SU-DHL-6 (cell line): ENCODE results near the gene RAB37.

Experiments
- H2AFZ ChIP-seq: fragments of 200-600 bp; sonication (generic); 2 replicates; pipeline ENCODE4 v1.6.1; 2014; ENCODE audit warnings: low read depth, mild to moderate bottlenecking, moderate library complexity, mixed read lengths, antibody characterized with exemption, low read length; ENCODE audit not compliant: severe bottlenecking
- H3F3A ChIP-seq: fragments of 200-600 bp; shearing (Covaris generic); 2 replicates; pipeline ENCODE4 v1.6.0; 2016; ENCODE audit warnings: antibody characterized with exemption, mild to moderate bottlenecking; ENCODE audit not compliant: insufficient read depth
- H3K27ac ChIP-seq: fragments of 200-600 bp; sonication (generic); 2 replicates; pipeline ENCODE4 v1.5.1; 2016; ENCODE audit warnings: low read depth, mild to moderate bottlenecking, low read length, moderate library complexity, mixed read lengths
- H3K27me3 ChIP-seq: fragments of 200-600 bp; sonication (generic), shearing (Covaris generic); 2 replicates; pipeline ENCODE4 v1.6.0; 2014; ENCODE audit warnings: mild to moderate bottlenecking, low read length
- H3K36me3 ChIP-seq: fragments of 200-600 bp; sonication (generic); 2 replicates; pipeline ENCODE4 v1.6.1; 2014; ENCODE audit warnings: mild to moderate bottlenecking, low read length, mixed read lengths
- H3K4me2 ChIP-seq: fragments of 300-600, 200-600 bp; shearing (Covaris generic), sonication (generic); 2 replicates; pipeline ENCODE4 v1.6.0; 2014; ENCODE audit warnings: low read length, low read depth, mild to moderate bottlenecking; ENCODE audit not compliant: poor library complexity, severe bottlenecking
- H3K4me3 ChIP-seq: fragments of 200-600 bp; sonication (generic); 2 replicates; pipeline ENCODE4 v1.5.1; 2014; ENCODE audit warnings: antibody characterized with exemption, low read length, mild to moderate bottlenecking, mixed read lengths; ENCODE audit not compliant: insufficient read depth, poor library complexity, severe bottlenecking
- H3K79me2 ChIP-seq: fragments of 200-600 bp; sonication (generic); 2 replicates; pipeline ENCODE4 v1.6.1; 2014; ENCODE audit warnings: mild to moderate bottlenecking, low read length, moderate library complexity; ENCODE audit not compliant: insufficient read depth
- H3K9ac ChIP-seq: fragments of 200-600 bp; sonication (generic); 2 replicates; pipeline ENCODE4 v1.7.0; 2014; ENCODE audit warnings: mild to moderate bottlenecking, low read length
- H3K9me2 ChIP-seq: fragments of 200-600 bp; sonication (generic); replicated peaks from 2 replicates; pipeline ENCODE4 v1.6.1; 2014; ENCODE audit warnings: low read length; ENCODE audit not compliant: insufficient read depth
- H3K9me3 ChIP-seq: fragments of 200-600 bp; sonication (generic); 2 replicates; pipeline ENCODE4 v1.6.1; 2014; ENCODE audit warnings: low read length, mixed read lengths; ENCODE audit not compliant: insufficient read depth
- H4K20me1 ChIP-seq: fragments of 200-600 bp; sonication (generic); 2 replicates; pipeline ENCODE4 v1.6.1; 2014; ENCODE audit warnings: low read depth, mild to moderate bottlenecking, antibody characterized with exemption, low read length, moderate library complexity, mixed read lengths
- EZH2phosphoT487 ChIP-seq: fragments of 200-600 bp; sonication (generic), shearing (Covaris generic); conservative IDR thresholded peaks from 2 replicates; pipeline ENCODE4 v1.6.1; 2018; ENCODE audit warnings: mild to moderate bottlenecking, antibody characterized with exemption, low read length, moderate library complexity, mixed read lengths
- TF ChIP-seq, protein P1 (sequence below): fragments of 200-600 bp; sonication (generic); IDR thresholded peaks from one replicate; pipeline ENCODE4 v1.5.1; 2017; ENCODE audit warnings: antibody characterized with exemption, mild to moderate bottlenecking, low read length, moderate library complexity; ENCODE audit not compliant: insufficient read depth, poor library complexity, severe bottlenecking

The RAB37 gene

DNA sequence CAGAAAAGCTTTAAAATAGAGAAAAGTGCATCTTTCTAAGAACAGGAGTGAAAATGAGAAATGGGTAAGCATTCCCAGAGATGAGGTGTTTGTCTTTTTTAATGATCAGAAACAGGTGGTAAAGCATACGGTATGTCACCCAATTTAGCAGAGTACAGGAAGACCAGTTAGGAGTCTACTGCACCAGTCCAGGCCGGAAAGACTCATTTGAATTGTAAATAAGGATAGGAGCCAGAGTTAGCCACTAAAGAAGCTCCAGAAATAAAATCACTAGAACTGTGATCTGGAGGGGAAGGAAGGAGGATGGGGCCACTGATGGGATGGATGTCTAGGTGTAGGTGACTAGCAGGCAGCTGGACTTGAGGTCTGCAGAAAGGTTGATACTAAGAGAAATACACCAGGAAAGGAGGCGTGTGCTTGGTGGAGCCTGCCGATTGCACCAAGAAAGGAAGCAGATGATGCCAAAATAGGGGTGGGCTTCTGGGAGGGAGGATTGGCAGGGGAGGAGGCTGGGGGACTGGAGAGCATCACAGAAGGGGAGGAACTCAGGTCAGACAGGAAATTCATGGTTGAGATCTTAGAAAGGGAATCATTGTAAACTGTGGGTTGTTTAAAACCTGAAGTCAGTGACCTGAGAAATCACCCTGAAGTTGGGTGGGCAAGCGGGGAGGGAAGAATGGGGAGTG lies 47.2 kb downstream of the RAB37 start:
- H3F3A ChIP-seq = peaks cover 4% of the 10 kb centered on the region; the same call in 1 of the 2 replicates
- H3K79me2 ChIP-seq = 0 out of 2 replicates have a peak, but pooled peaks cover 3% of the 10 kb centered on the region
- H3K9me3 ChIP-seq = no peaks in the 10 kb centered on the region
- TF ChIP-seq, protein P1, sequence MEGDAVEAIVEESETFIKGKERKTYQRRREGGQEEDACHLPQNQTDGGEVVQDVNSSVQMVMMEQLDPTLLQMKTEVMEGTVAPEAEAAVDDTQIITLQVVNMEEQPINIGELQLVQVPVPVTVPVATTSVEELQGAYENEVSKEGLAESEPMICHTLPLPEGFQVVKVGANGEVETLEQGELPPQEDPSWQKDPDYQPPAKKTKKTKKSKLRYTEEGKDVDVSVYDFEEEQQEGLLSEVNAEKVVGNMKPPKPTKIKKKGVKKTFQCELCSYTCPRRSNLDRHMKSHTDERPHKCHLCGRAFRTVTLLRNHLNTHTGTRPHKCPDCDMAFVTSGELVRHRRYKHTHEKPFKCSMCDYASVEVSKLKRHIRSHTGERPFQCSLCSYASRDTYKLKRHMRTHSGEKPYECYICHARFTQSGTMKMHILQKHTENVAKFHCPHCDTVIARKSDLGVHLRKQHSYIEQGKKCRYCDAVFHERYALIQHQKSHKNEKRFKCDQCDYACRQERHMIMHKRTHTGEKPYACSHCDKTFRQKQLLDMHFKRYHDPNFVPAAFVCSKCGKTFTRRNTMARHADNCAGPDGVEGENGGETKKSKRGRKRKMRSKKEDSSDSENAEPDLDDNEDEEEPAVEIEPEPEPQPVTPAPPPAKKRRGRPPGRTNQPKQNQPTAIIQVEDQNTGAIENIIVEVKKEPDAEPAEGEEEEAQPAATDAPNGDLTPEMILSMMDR = no peak
- no peak for TF ChIP-seq EZH2phosphoT487
- no peak overlapping the region for H2AFZ ChIP-seq
- no peak overlapping the region for H3K4me3 ChIP-seq
- no peak overlapping the region for H3K4me2 ChIP-seq
- H3K9me2 ChIP-seq = no peaks in the 10 kb centered on the region
- H3K9ac ChIP-seq = no peak overlapping the region
- H3K27ac ChIP-seq = no peak overlapping the region
- no peaks in the 10 kb centered on the region for H4K20me1 ChIP-seq
- no peaks in the 10 kb centered on the region for H3K36me3 ChIP-seq
- no peaks in the 10 kb centered on the region for H3K27me3 ChIP-seq

DNA sequence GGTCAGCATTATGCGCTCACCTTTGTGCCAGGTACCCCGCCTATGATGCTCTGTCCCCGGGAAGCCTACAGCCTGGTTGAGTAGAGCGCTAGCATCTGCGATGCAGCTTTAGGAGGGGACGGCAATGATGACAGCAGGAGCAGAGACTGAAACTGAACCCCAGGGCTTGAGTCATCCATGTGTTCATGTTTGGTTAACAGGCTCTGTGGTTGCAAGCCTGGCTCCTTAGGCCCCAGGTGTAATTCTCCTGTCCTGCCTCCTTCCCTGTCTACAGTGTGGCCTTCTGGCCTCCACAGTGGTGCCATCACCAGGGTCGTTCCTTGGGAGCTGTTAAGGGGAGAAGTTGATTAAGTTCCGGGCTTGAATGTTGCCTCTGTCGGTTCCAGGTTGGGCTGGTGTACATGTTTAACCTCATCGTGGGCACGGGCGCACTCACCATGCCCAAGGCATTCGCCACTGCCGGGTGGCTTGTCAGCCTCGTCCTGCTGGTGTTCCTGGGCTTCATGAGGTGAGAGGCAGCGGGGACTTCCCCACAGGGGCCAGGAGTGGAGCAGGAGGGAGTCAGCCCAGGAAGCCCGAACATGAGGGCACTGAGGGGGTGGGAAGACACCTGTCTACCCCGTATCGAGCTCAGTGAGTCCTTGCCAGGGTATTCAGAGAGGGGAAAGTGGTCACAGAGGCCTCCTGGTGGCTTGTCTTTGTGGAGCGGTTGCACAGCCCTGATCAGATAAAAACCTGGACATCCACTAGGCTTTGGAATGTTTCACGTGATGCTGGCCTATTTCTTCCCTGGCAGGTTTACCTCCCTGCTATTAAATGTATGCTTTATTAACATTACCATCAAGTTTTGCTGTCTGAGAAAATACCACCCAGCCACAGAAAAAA lies 48.3 kb downstream of the RAB37 start:
- Histone ChIP-seq H3F3A (peaks cover 4% of the 10 kb centered on the region; the same call in 1 of the 2 replicates), H2AFZ (no peak overlapping the region), H3K4me3 (no peak overlapping the region), H3K9ac (no peak overlapping the region), H3K27me3 (no peaks in the 10 kb centered on the region), H4K20me1 (no peaks in the 10 kb centered on the region), H3K27ac (no peak overlapping the region), H3K9me2 (no peaks in the 10 kb centered on the region), H3K4me2 (no peak overlapping the region), H3K79me2 (0 out of 2 replicates have a peak, but pooled peaks cover 3% of the 10 kb centered on the region), H3K9me3 (no peaks in the 10 kb centered on the region), H3K36me3 (no peaks in the 10 kb centered on the region)
- TF ChIP-seq, protein P1 = no peak
- TF ChIP-seq EZH2phosphoT487 = no peak

DNA sequence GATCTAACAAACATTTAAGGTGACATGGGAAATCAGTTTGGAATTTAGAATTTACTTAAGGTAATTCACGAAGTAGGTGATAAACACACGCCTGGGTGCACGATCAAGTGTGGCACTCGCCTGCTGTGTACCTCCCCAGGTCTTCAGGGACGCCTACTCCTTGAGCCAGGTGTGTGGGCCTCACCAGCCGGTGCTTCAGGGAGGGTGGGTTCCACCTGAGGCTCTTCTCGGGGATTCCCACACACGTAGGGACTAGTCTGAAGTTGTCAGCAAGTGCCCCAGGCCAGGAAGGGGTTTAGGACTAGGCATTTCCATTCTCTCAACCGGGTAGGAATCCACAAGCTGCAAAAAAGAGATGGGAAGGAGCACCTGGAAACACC lies 48.9 kb downstream of the RAB37 start:
- 0 out of 2 replicates have a peak, but pooled peaks cover 3% of the 10 kb centered on the region for H3K79me2 ChIP-seq
- no peaks in the 10 kb centered on the region for H3K27me3 ChIP-seq
- H3K27ac ChIP-seq = no peak overlapping the region
- no peaks in the 10 kb centered on the region for H3K9me2 ChIP-seq
- no peak overlapping the region for H3K9ac ChIP-seq
- no peak overlapping the region for H3K4me2 ChIP-seq
- no peaks in the 10 kb centered on the region; the same call in 1 of the 2 replicates for H3F3A ChIP-seq
- no peak overlapping the region for H3K4me3 ChIP-seq
- H2AFZ ChIP-seq = no peak overlapping the region
- H4K20me1 ChIP-seq = no peaks in the 10 kb centered on the region
- no peak for TF ChIP-seq EZH2phosphoT487
- TF ChIP-seq, protein P1 = no peak
- no peaks in the 10 kb centered on the region for H3K36me3 ChIP-seq
- H3K9me3 ChIP-seq = no peaks in the 10 kb centered on the region
